Ramos (cell line): ENCODE data around the gene MYZAP.

Experiments used
- in situ Hi-C: fragments of 300-500 bp; cut with MboI; formaldehyde crosslinking; loops from one replicate; pipeline ENCODE4 v1.14.3; 2022; ENCODE audit warnings: low sequenced_read_pairs; ENCODE audit not compliant: unreplicated experiment

The MYZAP gene

GRCh38 chr15:57654153-57654852 lies 62.6 kb downstream of the MYZAP start:
- in situ Hi-C loops = no loop called here

GRCh38 chr15:57655053-57655452 lies 63.3 kb downstream of the MYZAP start:
- in situ Hi-C loops = no loop called here

- in situ Hi-C loops = no loop called here
Measured at GRCh38 chr15:57655809-57656208, 64.1 kb downstream of the MYZAP start.

GRCh38 chr15:57656434-57656833 lies 64.7 kb downstream of the MYZAP start:
- in situ Hi-C loops = no loop called here

GRCh38 chr15:57657619-57658018 lies 65.9 kb downstream of the MYZAP start:
- in situ Hi-C loops = no loop called here

- in situ Hi-C loops = no loop called here
Measured at GRCh38 chr15:57662091-57662744, 70.5 kb downstream of the MYZAP start.

- in situ Hi-C loops = no loop called here
Measured at GRCh38 chr15:57662802-57663201, 71.1 kb downstream of the MYZAP start.

- in situ Hi-C loops = no loop called here
Measured at GRCh38 chr15:57663262-57663661, 71.6 kb downstream of the MYZAP start.

- in situ Hi-C loops = no loop called here
Measured at GRCh38 chr15:57665194-57665593, 73.5 kb downstream of the MYZAP start.

- in situ Hi-C loops = no loop called here
Measured at GRCh38 chr15:57665939-57666338, 74.2 kb downstream of the MYZAP start.

GRCh38 chr15:57667171-57667849 lies 75.6 kb downstream of the MYZAP start:
- in situ Hi-C loops = no loop called here

- in situ Hi-C loops = no loop called here
Measured at GRCh38 chr15:57668016-57668415, 76.3 kb downstream of the MYZAP start.

- in situ Hi-C loops = no loop called here
Measured at GRCh38 chr15:57671636-57672035, 79.9 kb downstream of the MYZAP start.

- in situ Hi-C loops = no loop called here
Measured at GRCh38 chr15:57675481-57676181, 83.9 kb downstream of the MYZAP start.

- in situ Hi-C loops = no loop called here
Measured at GRCh38 chr15:57676585-57676984, 84.9 kb downstream of the MYZAP start.

GRCh38 chr15:57677204-57677603 lies 85.5 kb downstream of the MYZAP start:
- in situ Hi-C loops = no loop called here

GRCh38 chr15:57680021-57680420 lies 88.3 kb downstream of the MYZAP start:
- in situ Hi-C loops = no loop called here

GRCh38 chr15:57681011-57681410 lies 89.3 kb downstream of the MYZAP start:
- in situ Hi-C loops = no loop called here

GRCh38 chr15:57683481-57683880 lies 91.8 kb downstream of the MYZAP start:
- in situ Hi-C loops = no loop called here

GRCh38 chr15:57684491-57685151 lies 92.9 kb downstream of the MYZAP start:
- in situ Hi-C loops = no loop called here
